HuH-7.5 (cell line): ENCODE results near the gene VIM.
"Not testable (repeated sequence)": the region's sequence is repeated elsewhere in the genome, so short reads cannot be mapped to it uniquely, and the experiment has no call there.

Experiments
- DNase-seq: peaks from one replicate; pipeline ENCODE4 v3.0.0; 2011; ENCODE audit warnings: low spot score

Gene VIM

DNA sequence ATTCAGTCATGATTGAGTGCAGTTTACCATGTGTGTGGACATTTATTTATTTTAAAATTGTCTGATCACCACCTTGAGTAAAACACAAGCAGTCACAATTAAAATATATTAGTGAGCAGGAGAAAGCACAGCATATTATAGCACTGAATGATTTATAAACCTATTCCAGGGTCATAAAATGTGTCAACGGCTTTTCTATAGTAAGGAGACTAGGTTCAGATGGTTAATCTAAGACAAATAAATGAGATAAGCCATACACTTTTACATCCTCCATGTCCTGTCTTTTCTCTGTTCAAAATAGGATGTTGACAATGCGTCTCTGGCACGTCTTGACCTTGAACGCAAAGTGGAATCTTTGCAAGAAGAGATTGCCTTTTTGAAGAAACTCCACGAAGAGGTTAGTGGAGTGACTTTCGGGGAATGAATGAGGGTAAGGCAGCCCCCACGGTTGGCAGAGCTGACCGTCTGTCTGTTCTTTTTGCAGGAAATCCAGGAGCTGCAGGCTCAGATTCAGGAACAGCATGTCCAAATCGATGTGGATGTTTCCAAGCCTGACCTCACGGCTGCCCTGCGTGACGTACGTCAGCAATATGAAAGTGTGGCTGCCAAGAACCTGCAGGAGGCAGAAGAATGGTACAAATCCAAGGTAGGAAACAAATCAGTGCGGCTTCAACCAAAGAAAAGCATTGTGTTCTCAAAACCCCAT lies 5.4 kb downstream of the VIM start:
- no peak for DNase-seq

GRCh38 chr10:17234431-17234945 lies 6.4 kb downstream of the VIM start:
- no peak for DNase-seq

- DNase-seq, result no peak
Observed at GRCh38 chr10:17235136-17235535, 7.1 kb downstream of the VIM start.

- no peak for DNase-seq
Observed at GRCh38 chr10:17236468-17237148, 8.6 kb downstream of the VIM start.

GRCh38 chr10:17237149-17237527 lies 9.1 kb downstream of the VIM start:
- DNase-seq, result no peak

- no peak for DNase-seq
Observed at GRCh38 chr10:17237915-17238444, 9.9 kb downstream of the VIM start.

GRCh38 chr10:17238445-17239291 lies 10.6 kb downstream of the VIM start:
- no peak for DNase-seq

DNA sequence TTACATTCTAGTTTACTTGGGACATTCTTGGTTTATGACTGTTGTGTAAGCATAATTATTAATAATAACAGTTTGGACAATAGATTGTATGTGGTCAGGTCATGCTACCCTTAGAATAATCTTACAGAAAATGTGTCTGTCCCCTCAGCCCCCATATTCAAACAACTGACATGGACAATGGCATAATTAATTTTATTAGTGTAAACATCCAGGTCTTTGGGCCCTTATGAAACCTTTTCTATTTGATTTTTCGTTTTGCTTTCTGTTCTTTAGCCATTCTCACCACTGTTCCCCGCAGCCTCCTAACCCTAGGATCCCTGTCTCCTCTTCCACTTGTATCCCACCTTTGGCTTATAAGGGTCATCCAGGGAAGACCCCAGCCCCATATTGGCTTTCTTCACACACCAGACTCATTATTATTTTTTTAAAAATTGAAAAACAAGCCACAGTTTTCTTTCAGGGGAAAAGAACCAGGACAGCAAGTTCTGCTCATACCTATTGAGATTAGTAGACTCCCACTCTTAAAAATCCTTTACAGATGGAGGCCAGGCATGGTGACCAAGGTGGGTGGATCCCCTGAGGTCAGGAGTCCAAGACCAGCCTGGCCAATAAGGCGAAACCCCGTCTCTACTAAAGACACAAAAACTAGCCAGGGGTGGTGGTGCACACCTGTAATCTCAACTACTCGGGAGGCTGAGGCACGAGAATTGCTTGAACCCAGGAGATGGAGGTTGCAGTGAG lies 11.5 kb downstream of the VIM start:
- DNase-seq, result no peak

DNA sequence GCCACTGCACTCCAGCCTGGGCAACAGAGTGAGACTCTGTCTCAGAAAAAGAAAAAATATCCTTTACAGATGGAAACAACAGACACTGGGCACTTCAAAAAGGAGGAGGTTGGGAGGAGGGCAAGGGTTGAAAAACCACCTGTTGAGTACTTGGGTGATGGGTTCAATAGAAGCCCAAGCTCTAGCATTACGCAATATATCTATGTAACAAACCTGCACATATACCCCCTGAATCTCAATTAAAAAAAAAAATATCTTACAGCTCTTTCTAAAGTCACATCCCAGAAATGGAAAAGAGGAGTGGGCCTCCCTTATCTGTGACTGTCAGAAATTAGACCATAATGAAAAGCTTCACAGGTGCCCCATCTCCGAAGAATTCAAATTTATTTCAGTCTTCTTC lies 12.1 kb downstream of the VIM start:
- DNase-seq, result no peak

- no peak for DNase-seq
Observed at GRCh38 chr10:17240616-17241015, 12.6 kb downstream of the VIM start.

GRCh38 chr10:17241611-17242333 lies 13.7 kb downstream of the VIM start:
- no peak for DNase-seq

GRCh38 chr10:17244700-17245365 lies 16.8 kb downstream of the VIM start:
- DNase-seq, result no peak

DNA sequence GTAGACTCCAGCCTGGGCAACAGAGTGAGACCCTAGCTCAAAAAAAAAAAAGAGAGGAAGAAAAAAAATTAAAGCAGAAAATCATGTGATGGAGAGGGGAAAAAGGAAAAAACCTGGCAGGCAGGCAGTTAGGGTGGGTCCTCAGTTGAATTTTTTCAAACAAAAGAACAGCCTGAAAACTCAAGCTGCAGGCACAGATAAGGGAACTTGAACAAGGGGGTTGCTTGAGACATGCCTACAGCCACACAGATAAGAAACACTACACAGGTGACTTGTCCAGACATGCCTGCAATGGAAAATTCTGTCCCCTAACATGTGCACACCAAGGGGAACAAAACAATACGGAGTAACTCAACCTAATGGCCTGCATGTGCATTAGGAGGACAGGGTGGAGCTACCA lies 19.2 kb downstream of the VIM start:
- no peak for DNase-seq

DNA sequence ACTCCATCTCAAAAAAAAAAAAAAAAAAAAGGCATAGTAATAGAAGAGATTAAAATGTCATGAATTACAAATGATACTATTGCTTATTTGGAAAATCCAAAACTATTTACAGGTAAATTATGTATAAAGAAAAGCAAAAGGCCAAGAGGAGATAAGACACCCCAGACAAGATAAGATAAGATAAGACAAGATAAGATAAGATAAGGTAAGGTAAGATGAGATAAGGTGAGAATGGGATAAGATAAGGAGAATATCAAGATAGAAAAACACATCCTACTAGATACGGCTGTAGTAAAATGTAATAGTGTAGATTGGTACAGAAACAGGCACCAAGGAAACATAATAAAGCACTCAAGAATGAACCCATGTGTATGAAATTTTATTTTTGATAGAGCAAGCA lies 20.9 kb downstream of the VIM start:
- no peak for DNase-seq

GRCh38 chr10:17249820-17250219 lies 21.8 kb downstream of the VIM start:
- no peak for DNase-seq

GRCh38 chr10:17250736-17251135 lies 22.7 kb downstream of the VIM start:
- DNase-seq, result no peak

- DNase-seq, result not testable (repeated sequence)
Observed at GRCh38 chr10:17254543-17255050, 26.6 kb downstream of the VIM start.

GRCh38 chr10:17255512-17255911 lies 27.5 kb downstream of the VIM start:
- no peak for DNase-seq

DNA sequence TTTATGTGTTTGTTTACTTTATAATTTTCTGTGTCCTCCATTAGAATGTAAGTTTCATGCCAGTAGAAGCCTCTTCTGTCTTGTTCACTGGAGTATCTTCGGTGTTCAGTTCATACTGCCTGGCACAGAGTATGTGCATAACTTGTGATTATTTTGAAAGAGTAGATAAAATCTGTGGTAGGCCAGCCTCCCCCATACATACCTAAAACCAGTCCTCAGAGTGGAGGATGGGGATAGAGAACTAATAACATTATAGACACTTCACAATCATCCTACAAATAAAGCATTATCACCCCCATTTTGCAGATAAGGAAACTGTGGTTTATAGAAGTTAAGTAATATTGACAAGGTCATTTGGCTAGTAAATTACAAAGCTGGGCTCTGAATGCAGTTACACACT lies 28.0 kb downstream of the VIM start:
- DNase-seq, result no peak

DNA sequence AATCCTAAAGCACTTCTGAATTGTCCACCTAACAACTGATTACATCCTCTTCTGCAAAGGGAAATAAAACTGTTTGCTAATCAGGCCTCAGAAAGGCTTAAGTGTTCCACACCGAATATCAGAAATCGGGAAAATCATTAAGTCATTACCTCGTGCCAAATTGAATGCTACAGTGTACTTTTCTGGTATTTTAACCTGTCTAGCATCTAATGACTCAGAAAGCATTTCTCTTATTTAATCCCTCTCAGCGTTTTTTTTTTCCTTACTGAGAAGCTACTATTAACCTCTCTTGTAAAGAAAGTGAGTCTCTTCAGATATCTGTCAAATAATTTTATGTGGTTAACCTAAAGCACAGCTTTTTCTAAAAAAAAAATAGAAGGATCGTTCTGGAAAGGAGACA lies 28.6 kb downstream of the VIM start:
- no peak for DNase-seq
